GM12873 (cell line): Measurements from ENCODE around the gene KRIT1.

Experiments
- TF ChIP-seq, protein P1 (sequence below): IDR thresholded peaks from 2 replicates; pipeline ENCODE4 v1.5.1; 2012; ENCODE audit warnings: low read depth, mild to moderate bottlenecking, moderate library complexity, low read length, control low read depth; ENCODE audit not compliant: insufficient read depth; ENCODE audit errors: missing control alignments

KRIT1 gene

GRCh38 chr7:92206672-92207071, 39.0 kb downstream of the KRIT1 start:
- TF ChIP-seq, protein P1, sequence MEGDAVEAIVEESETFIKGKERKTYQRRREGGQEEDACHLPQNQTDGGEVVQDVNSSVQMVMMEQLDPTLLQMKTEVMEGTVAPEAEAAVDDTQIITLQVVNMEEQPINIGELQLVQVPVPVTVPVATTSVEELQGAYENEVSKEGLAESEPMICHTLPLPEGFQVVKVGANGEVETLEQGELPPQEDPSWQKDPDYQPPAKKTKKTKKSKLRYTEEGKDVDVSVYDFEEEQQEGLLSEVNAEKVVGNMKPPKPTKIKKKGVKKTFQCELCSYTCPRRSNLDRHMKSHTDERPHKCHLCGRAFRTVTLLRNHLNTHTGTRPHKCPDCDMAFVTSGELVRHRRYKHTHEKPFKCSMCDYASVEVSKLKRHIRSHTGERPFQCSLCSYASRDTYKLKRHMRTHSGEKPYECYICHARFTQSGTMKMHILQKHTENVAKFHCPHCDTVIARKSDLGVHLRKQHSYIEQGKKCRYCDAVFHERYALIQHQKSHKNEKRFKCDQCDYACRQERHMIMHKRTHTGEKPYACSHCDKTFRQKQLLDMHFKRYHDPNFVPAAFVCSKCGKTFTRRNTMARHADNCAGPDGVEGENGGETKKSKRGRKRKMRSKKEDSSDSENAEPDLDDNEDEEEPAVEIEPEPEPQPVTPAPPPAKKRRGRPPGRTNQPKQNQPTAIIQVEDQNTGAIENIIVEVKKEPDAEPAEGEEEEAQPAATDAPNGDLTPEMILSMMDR, result no peak

DNA sequence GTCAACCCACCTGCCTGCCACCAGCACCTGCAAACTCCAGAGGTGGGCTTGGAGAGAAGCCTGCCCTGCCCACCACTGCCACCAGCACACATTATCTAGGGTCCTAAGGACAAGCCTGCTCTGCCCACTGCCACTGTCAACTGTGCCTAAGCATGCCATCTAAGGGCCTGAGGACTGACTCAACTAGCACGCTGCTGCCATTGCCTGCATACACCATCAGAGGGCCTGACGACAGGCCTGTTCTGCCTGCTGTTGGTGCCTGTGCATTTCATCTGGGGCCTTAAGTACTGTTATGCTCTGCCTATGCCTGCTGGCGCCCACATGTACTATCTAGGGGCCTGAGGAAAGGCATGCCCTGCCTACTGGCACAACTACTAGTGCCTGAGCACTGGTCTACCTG, 39.7 kb downstream of the KRIT1 start:
- TF ChIP-seq, protein P1, result no peak

DNA sequence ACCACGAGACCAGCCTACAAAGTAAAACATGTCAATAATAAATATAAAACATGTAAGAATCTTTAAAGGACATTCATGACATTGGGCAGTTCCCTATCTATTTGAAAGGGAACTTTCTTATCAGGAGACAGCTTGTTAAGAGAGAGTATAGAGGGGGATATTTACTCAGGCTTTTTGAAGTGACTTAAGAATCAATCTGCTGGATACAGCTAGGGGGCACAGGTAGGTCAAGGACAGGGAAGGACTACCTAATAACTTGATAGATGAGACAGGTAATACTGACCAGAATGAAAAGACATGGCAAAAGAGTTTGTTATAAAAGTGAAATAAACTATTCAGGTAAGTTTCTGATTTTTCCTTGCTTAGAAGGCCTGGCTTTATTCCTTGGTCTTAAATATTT, 44.9 kb downstream of the KRIT1 start:
- TF ChIP-seq, protein P1, result no peak

DNA sequence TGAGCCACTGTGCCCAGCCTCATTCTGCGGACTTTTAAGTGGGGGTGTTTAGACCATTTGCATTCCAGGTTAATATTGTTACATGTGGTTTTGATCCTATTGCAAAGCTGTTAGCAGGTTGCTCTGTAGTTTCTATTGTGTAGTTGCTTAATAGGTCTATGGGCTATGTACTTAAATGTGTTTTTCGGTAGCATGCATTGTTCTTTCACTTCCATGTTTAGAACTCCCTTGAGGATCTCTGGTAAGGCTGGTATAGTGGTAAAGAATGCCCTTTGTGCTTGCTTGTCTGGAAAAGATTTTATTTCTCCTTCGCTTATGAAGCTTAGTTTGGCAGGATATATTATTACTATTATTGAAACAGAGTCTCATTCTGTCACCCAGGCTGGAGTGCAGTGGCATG, 53.4 kb downstream of the KRIT1 start:
- TF ChIP-seq, protein P1, result no peak

DNA sequence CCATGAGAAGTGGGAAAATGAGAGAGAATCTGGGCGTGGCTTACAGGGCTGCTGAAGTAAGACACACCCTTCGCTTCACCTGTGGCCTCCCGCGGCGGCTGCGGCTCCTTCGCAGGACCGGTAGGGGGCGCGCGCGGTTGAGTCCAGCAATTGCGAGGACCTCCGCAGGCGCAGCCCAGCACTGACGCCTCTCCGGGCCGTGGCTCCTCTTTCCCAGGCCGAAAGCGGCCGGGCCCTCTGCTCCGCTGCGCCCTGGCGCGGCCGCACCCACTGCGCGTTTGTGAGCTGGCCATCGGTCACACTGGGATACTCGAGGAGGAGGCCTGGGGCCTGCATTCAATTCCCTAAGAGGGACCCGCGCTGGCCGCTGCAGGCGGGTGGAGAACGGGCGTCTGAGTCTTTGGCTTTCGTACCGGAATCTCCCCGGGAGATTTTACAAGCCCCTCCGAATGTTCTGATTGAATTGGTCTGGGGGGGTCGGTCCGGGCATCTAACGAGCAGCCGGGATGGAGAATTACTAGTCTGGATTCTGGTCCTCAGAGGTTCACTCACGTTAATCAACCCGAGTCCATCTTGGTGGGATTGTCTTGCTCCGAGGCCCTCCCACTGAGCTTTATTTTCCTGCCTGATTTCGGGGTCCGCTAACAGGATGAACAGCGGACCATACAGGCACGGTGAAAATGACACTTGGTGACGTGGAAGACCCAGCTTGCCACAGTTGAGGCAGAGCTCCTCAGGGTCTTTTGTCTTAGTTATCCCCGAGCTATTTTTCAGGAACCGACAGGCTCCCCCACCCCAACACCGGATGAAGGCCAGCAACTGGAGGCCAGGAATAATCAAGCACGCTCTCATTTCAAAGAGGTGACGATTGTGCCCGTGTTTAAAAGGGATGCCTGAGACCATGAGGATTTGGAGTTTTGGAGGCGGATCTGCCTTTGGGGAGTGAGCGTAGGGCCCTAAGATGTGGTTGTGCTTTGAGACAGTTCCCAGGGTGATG, 66.5 kb downstream of the KRIT1 start, which contains the start of gene LRRD1:
Gene LRRD1, minus strand, starts transcription at position 215 of the 997 bp plus-strand sequence. CDS start 13,940 bp downstream, outside the sequence.
- TF ChIP-seq, protein P1, result peak; percentile 95

DNA sequence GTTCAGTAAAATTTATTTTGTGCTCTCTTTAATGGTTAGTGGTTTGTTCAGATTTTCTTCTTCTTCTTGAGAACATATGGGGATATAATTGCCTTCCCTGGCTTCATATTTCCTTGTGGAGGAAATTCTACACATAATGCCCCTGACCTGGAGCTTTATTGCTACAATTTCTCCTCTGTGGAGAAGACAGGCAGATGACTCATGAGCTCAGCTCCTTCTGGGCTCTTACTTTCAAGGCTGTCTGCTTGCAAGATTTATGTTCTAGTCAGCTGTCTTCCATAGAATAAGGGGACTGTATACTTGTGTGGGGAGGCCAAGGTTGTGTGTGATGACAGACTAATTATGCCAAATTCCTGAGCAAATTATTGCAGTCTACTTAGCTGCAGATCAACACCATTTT, 68.4 kb downstream of the KRIT1 start:
- TF ChIP-seq, protein P1, result no peak

- TF ChIP-seq, protein P1, result no peak
Observed at GRCh38 chr7:92161271-92161670, 84.4 kb downstream of the KRIT1 start.
